HEK293 (cell line): ENCODE data around the gene PPP1R1B.

Source experiments
- CTCF ChIA-PET: fragments of 350-600 bp; formaldehyde crosslinking; extraction: SDS; loops from one replicate; lab custom pipeline; 2021; ENCODE audit warnings: antibody characterized with exemption; lab: Yijun Ruan, JAX
- POLR2A ChIA-PET: fragments of 300-600 bp; formaldehyde crosslinking; extraction: SDS; loops from one replicate; lab custom pipeline; 2020; ENCODE audit warnings: antibody characterized with exemption, inconsistent platforms; lab: Yijun Ruan, JAX
- H3K27ac ChIP-seq: fragments of 200-500 bp; sonication (Bioruptor generic); 2 replicates; pipeline ENCODE4 v1.5.1; 2014; ENCODE audit warnings: low read depth, low read length, control low read depth, inconsistent platforms; ENCODE audit errors: extremely low read depth
- H3K36me3 ChIP-seq, 2 experiments: fragments of 200-500 bp in 1 of 2; sonication (Bioruptor generic) in 1 of 2; 1 replicate in 1 of 2; 2 replicates in 1 of 2; pipeline ENCODE4 v1.5.1; 2014 to 2017; ENCODE audit warnings: inconsistent platforms in 2 of 2, low read length in 2 of 2; ENCODE audit not compliant: control insufficient read depth in 2 of 2, insufficient read depth in 1 of 2
- H3K4me1 ChIP-seq: fragments of 200-500 bp; sonication (Bioruptor generic); 2 replicates; pipeline ENCODE4 v1.5.1; 2014; ENCODE audit warnings: mild to moderate bottlenecking, low read length, inconsistent platforms; ENCODE audit not compliant: control insufficient read depth, insufficient read depth
- H3K4me3 ChIP-seq: 2 replicates; pipeline ENCODE4 v1.5.1; 2011; ENCODE audit warnings: low read depth, mild to moderate bottlenecking, control low read depth, low read length, moderate library complexity
- H3K9me3 ChIP-seq: fragments of 200-500 bp; sonication (Bioruptor generic); 2 replicates; pipeline ENCODE4 v1.5.1; 2014; ENCODE audit warnings: low read depth, low read length, inconsistent platforms; ENCODE audit not compliant: control insufficient read depth, insufficient read depth
- BCL11A ChIP-seq: fragments of 450-650 bp; formaldehyde crosslinking; IDR thresholded peaks from 2 replicates; pipeline ENCODE4 v1.5.1; 2016; ENCODE audit warnings: low read depth, missing biosample characterization, missing genetic modification characterization
- BCL11B ChIP-seq: fragments of 450-650 bp; formaldehyde crosslinking; IDR thresholded peaks from 2 replicates; pipeline ENCODE4 v1.5.1; 2016; ENCODE audit warnings: low read depth, missing biosample characterization, missing genetic modification characterization
- GLIS1 ChIP-seq: fragments of 450-650 bp; formaldehyde crosslinking; IDR thresholded peaks from 2 replicates; pipeline ENCODE4 v1.5.1; 2016; ENCODE audit warnings: missing biosample characterization, missing genetic modification characterization
- GLIS2 ChIP-seq: fragments of 450-650 bp; formaldehyde crosslinking; IDR thresholded peaks from 2 replicates; pipeline ENCODE4 v1.5.1; 2016; ENCODE audit warnings: missing biosample characterization, missing genetic modification characterization
- IKZF3 ChIP-seq: fragments of 450-650 bp; IDR thresholded peaks from 2 replicates; pipeline ENCODE4 v1.5.0; 2018; ENCODE audit warnings: missing biosample characterization, mild to moderate bottlenecking, missing genetic modification characterization, moderate library complexity
- KLF1 ChIP-seq: fragments of 450-650 bp; formaldehyde crosslinking; IDR thresholded peaks from 2 replicates; pipeline ENCODE4 v1.5.1; 2016; ENCODE audit warnings: missing biosample characterization, missing genetic modification characterization
- SP7 ChIP-seq: fragments of 450-650 bp; formaldehyde crosslinking; IDR thresholded peaks from 2 replicates; pipeline ENCODE4 v1.5.1; 2016; ENCODE audit warnings: missing biosample characterization, missing genetic modification characterization
- ZFP3 ChIP-seq: fragments of 450-650 bp; formaldehyde crosslinking; IDR thresholded peaks from 2 replicates; pipeline ENCODE4 v1.5.1; 2016; ENCODE audit warnings: low read depth, missing biosample characterization, missing genetic modification characterization
- ZFP69B ChIP-seq: fragments of 450-650 bp; formaldehyde crosslinking; IDR thresholded peaks from 2 replicates; pipeline ENCODE4 v1.5.1; 2016; ENCODE audit warnings: missing biosample characterization, missing genetic modification characterization
- ZIC2 ChIP-seq: fragments of 450-650 bp; formaldehyde crosslinking; IDR thresholded peaks from 2 replicates; pipeline ENCODE4 v1.5.1; 2016; ENCODE audit warnings: missing biosample characterization, missing genetic modification characterization
- ZNF16 ChIP-seq: fragments of 450-650 bp; formaldehyde crosslinking; IDR thresholded peaks from 2 replicates; pipeline ENCODE4 v1.5.1; 2016; ENCODE audit warnings: low read depth, missing biosample characterization, missing genetic modification characterization
- ZNF2 ChIP-seq: fragments of 450-650 bp; formaldehyde crosslinking; IDR thresholded peaks from 2 replicates; pipeline ENCODE4 v1.5.1; 2016; ENCODE audit warnings: missing biosample characterization, missing genetic modification characterization
- ZNF211 ChIP-seq: fragments of 450-650 bp; formaldehyde crosslinking; IDR thresholded peaks from 2 replicates; pipeline ENCODE4 v1.5.1; 2016; ENCODE audit warnings: low read depth, missing biosample characterization, missing genetic modification characterization
- ZNF341 ChIP-seq: fragments of 450-650 bp; formaldehyde crosslinking; IDR thresholded peaks from 2 replicates; pipeline ENCODE4; 2016; ENCODE audit warnings: low read depth, missing biosample characterization, missing genetic modification characterization
- ZNF354C ChIP-seq: fragments of 450-650 bp; formaldehyde crosslinking; IDR thresholded peaks from 2 replicates; pipeline ENCODE4 v1.5.1; 2016; ENCODE audit warnings: missing biosample characterization, missing genetic modification characterization, low read depth, borderline replicate concordance
- ZNF404 ChIP-seq: fragments of 450-650 bp; formaldehyde crosslinking; IDR thresholded peaks from 2 replicates; pipeline ENCODE4 v1.5.1; 2017; ENCODE audit warnings: missing biosample characterization, missing genetic modification characterization
- ZNF416 ChIP-seq: fragments of 450-650 bp; formaldehyde crosslinking; IDR thresholded peaks from 2 replicates; pipeline ENCODE4 v1.5.1; 2016; ENCODE audit warnings: missing biosample characterization, missing genetic modification characterization
- ZNF423 ChIP-seq: fragments of 450-650 bp; formaldehyde crosslinking; IDR thresholded peaks from 2 replicates; pipeline ENCODE4 v1.5.1; 2016; ENCODE audit warnings: missing biosample characterization, missing genetic modification characterization
- ZNF530 ChIP-seq: fragments of 450-650 bp; formaldehyde crosslinking; IDR thresholded peaks from 2 replicates; pipeline ENCODE4 v1.5.1; 2016; ENCODE audit warnings: low read depth, missing biosample characterization, missing genetic modification characterization
- ZNF596 ChIP-seq: fragments of 450-650 bp; IDR thresholded peaks from 2 replicates; pipeline ENCODE4 v1.5.0; 2018; ENCODE audit warnings: missing biosample characterization, mild to moderate bottlenecking, missing genetic modification characterization, moderate library complexity
- TF ChIP-seq, protein P1 (sequence below): fragments of 450-650 bp; formaldehyde crosslinking; IDR thresholded peaks from 2 replicates; pipeline ENCODE4 v1.5.1; 2016; ENCODE audit warnings: missing biosample characterization, missing genetic modification characterization
- TF ChIP-seq, protein P2 (sequence below): fragments of 450-650 bp; formaldehyde crosslinking; IDR thresholded peaks from 2 replicates; pipeline ENCODE4 v1.5.1; 2016; ENCODE audit warnings: missing biosample characterization, missing genetic modification characterization
- TF ChIP-seq, protein P3 (sequence below): fragments of 450-650 bp; formaldehyde crosslinking; IDR thresholded peaks from 2 replicates; pipeline ENCODE4 v1.5.1; 2016; ENCODE audit warnings: missing biosample characterization, missing genetic modification characterization

Gene PPP1R1B

DNA sequence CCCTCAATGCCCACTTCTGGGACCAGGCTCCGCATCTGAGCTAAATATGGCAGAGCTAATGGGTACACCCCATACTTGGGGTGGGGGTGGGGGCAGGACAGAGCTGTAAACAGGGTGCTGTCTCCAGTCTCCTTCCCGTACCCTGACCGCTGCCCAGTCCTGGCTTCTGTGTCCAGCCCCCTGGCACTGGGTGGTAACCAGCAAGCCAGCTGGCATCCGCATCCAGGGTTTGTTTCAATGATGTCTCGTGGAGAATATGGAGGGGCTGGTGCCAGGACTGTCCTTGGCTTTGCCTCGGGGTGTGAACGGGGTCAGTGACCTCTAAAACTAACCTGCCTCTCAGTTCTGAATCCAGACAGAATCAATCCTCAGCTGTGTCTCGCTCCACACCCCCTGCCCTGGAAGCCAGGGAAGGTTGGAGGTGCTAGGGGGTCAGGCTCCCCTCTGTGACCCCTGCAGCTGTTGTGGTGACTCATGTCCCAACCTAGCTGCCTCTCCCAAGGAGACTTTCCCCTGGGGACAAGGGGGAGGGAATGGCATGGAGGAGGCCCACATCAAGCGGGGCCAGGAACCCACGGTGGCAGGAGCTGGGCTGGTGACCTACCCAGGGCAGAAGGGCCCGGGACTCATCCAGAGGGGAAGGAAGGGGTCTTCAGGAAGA, 40.0 kb downstream of the PPP1R1B start:
- CTCF ChIA-PET, result interaction anchor here (0.6 to 11.6 kb wide), 10 partner anchors 15 to 139 kb away, joined by 3 to 168 read pairs (median 3); partner anchors contain the start of gene PPP1R1B
- H3K4me1 ChIP-seq, result peaks cover 9% of the 10 kb centered on the region

DNA sequence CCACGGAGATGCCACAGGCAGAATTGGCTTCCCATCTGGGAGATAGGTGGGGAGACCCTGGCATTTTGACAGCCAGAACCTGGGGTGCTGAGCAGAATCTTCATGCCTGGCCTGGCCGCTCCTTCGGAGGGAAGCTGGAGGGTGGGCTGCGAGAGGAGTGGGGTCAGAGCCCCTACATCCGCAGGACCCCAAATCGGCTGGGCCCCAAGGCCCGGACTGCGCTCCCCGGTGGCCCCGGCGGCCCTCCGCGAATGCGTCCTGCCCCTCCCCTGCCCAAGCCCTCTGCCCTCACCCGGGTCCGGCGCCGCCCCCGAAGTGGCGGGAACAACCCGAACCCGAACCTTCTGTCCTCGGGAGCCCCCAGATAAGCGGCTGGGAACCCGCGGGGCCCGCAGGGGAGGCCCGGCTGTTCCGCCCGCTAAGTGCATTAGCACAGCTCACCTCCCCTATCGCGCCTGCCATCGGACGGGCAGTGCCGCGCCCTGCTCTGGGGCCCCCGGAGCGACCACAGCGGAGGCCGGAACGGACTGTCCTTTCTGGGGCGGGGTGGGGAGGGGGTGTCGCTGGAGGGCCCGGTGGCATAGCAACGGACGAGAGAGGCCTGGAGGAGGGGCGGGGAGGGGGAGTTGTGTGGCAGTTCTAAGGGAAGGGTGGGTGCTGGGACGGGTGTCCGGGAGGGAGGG, 40.7 kb downstream of the PPP1R1B start:
- no peak overlapping the region for H3K4me3 ChIP-seq
- TF ChIP-seq KLF1 (tag by site-specific recombination) (peak; percentile 8; the same call in 1 of the 2 replicates), ZNF341 (tag by site-specific recombination) (peak; percentile 85), BCL11A (no peak), ZNF404 (tag by site-specific recombination) (no peak), ZNF16 (no peak), ZNF211 (tag by site-specific recombination) (no peak), ZNF2 (tag by site-specific recombination) (no peak)
- TF ChIP-seq, protein P1, sequence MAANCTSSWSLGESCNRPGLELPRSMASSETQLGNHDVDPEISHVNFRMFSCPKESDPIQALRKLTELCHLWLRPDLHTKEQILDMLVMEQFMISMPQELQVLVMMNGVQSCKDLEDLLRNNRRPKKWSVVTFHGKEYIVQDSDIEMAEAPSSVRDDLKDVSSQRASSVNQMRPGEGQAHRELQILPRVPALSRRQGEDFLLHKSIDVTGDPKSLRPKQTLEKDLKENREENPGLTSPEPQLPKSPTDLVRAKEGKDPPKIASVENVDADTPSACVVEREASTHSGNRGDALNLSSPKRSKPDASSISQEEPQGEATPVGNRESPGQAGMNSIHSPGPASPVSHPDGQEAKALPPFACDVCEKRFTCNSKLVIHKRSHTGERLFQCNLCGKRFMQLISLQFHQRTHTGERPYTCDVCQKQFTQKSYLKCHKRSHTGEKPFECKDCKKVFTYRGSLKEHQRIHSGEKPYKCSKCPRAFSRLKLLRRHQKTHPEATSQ (tag by site-specific recombination), result no peak
- TF ChIP-seq, all 188 proteins: peak for 2
- H3K4me1 ChIP-seq, result peaks cover 9% of the 10 kb centered on the region
- no peak overlapping the region for H3K27ac ChIP-seq
- peaks cover 0 to 7% of the 10 kb centered on the region in 2 experiments; a peak in 1 of 3 replicates for H3K36me3 ChIP-seq
- POLR2A ChIA-PET, result interaction anchor here (0.6 to 1.4 kb wide), 5 partner anchors 9 to 62 kb away, joined by 3 to 5 read pairs (median 4); partner anchors contain the start of gene ERBB2
- no peaks in the 10 kb centered on the region for H3K9me3 ChIP-seq
- CTCF ChIA-PET, result interaction anchor here (1.2 to 11.6 kb wide), 7 partner anchors 7 to 63 kb away, joined by 3 to 168 read pairs (median 7); partner anchors contain the start of genes MIEN1 and PPP1R1B

More for the DNA sequence above, 40.0 kb downstream of the PPP1R1B start:
- TF ChIP-seq ZNF416 (tag by site-specific recombination), result no peak
- TF ChIP-seq, protein P2, sequence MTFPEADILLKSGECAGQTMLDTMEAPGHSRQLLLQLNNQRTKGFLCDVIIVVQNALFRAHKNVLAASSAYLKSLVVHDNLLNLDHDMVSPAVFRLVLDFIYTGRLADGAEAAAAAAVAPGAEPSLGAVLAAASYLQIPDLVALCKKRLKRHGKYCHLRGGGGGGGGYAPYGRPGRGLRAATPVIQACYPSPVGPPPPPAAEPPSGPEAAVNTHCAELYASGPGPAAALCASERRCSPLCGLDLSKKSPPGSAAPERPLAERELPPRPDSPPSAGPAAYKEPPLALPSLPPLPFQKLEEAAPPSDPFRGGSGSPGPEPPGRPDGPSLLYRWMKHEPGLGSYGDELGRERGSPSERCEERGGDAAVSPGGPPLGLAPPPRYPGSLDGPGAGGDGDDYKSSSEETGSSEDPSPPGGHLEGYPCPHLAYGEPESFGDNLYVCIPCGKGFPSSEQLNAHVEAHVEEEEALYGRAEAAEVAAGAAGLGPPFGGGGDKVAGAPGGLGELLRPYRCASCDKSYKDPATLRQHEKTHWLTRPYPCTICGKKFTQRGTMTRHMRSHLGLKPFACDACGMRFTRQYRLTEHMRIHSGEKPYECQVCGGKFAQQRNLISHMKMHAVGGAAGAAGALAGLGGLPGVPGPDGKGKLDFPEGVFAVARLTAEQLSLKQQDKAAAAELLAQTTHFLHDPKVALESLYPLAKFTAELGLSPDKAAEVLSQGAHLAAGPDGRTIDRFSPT (tag by site-specific recombination), result 0 out of 2 replicates have a peak, but pooled peaks have one; percentile 7
- TF ChIP-seq IKZF3 (tag by site-specific recombination), result peak; percentile 83
- no peak for TF ChIP-seq ZNF596 (tag by site-specific recombination)
- 0 out of 2 replicates have a peak, but pooled peaks have one; percentile 11 for TF ChIP-seq ZFP69B
- 0 out of 2 replicates have a peak, but pooled peaks have one; percentile 38 for TF ChIP-seq ZNF423 (tag by site-specific recombination)
- TF ChIP-seq ZNF530 (tag by site-specific recombination), result no peak
- TF ChIP-seq, protein P3, sequence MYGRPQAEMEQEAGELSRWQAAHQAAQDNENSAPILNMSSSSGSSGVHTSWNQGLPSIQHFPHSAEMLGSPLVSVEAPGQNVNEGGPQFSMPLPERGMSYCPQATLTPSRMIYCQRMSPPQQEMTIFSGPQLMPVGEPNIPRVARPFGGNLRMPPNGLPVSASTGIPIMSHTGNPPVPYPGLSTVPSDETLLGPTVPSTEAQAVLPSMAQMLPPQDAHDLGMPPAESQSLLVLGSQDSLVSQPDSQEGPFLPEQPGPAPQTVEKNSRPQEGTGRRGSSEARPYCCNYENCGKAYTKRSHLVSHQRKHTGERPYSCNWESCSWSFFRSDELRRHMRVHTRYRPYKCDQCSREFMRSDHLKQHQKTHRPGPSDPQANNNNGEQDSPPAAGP, result peak; percentile 57
- TF ChIP-seq SP7 (tag by site-specific recombination), result peak; percentile 29; the same call in 1 of the 2 replicates
- TF ChIP-seq BCL11A, result 0 out of 2 replicates have a peak, but pooled peaks have one; percentile 70
- TF ChIP-seq BCL11B (tag by site-specific recombination), result peak; percentile 31; the same call in 1 of the 2 replicates
- TF ChIP-seq ZNF354C (tag by site-specific recombination), result no peak
- peak; percentile 99 for TF ChIP-seq GLIS1 (tag by site-specific recombination)
- no peak for TF ChIP-seq ZFP3 (tag by site-specific recombination)
- TF ChIP-seq GLIS2, result peak; percentile 88
- peak; percentile 97 for TF ChIP-seq ZIC2 (tag by site-specific recombination)
- peaks cover 0 to 13% of the 10 kb centered on the region in 2 experiments; a peak in 1 of 3 replicates for H3K36me3 ChIP-seq
- H3K4me3 ChIP-seq, result no peak overlapping the region
- POLR2A ChIA-PET, result interaction anchor here (0.6 to 1.4 kb wide), 6 partner anchors 9 to 63 kb away, joined by 3 to 5 read pairs (median 4); partner anchors contain the start of gene ERBB2
- no peaks in the 10 kb centered on the region for H3K9me3 ChIP-seq
- no peak overlapping the region for H3K27ac ChIP-seq
